ENCODE measurements around the gene INTS1. TPM values are rescaled to one million over a fixed set of nuclear protein-coding genes. Genes with fewer than 3 reads are reported as not detected.

Gene INTS1
- total RNA-seq, 4 donors from 2014 or later, result 50.3 to 134 (median 71.4) TPM

DNA sequence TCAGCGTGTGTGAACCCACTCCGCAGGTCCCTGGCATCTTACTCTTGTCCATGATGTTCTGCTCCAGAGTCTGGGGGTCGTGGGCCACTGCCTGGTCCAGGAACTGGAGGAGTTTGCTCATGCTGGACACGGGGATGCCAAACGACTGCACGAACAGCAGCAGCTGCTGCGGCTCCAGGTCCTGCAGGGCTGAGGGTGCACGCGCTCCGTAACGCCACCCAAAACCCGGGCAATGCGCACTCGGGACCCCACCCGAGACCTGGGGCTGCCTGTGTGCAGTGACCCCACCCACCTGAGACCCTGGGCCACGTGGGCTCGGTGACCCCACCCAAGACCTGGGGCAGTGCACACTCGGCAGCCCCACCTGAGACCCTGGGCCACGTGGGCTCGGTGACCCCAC lies 22.9 kb downstream of the INTS1 start:
- no peaks in the 10 kb centered on the region for H3K9me3 ChIP-seq
- H3K27me3 ChIP-seq, result no peaks in the 10 kb centered on the region
- WGBS, 2 donors (ENCODE audit: low coverage in 1 of 2), result 78 to 87% methylated on average over 3 to 8 of the region's 20 CpGs
- in situ Hi-C loops (cut with MboI; ENCODE audit: low pct_ligation_motif_present in 1 of 4, low pct_unique_long_range_greater_than_20kb in 1 of 4, low sequenced_read_pairs in 3 of 4), result no loop called here
- TF ChIP-seq CTCF (IDR thresholded peaks at IDR 0.05) (no peak), EP300 (IDR thresholded peaks at IDR 0.05; ENCODE audit: low read depth) (no peak), POLR2AphosphoS5 (IDR thresholded peaks at IDR 0.05) (no peak), POLR2A (IDR thresholded peaks at IDR 0.05) (no peak)
- intact Hi-C loops (cut with DNase I; ENCODE audit: low total_unique reads), result no loop called here
- H3K4me1 ChIP-seq, result no peaks in the 10 kb centered on the region
- peaks cover 0 to 32% (median 14%) of the 10 kb centered on the region in 4 donors for H3K36me3 ChIP-seq
- H3K27ac ChIP-seq, result no peak overlapping the region
- DNase-seq, result no peak
- no peak overlapping the region for H3K4me3 ChIP-seq

DNA sequence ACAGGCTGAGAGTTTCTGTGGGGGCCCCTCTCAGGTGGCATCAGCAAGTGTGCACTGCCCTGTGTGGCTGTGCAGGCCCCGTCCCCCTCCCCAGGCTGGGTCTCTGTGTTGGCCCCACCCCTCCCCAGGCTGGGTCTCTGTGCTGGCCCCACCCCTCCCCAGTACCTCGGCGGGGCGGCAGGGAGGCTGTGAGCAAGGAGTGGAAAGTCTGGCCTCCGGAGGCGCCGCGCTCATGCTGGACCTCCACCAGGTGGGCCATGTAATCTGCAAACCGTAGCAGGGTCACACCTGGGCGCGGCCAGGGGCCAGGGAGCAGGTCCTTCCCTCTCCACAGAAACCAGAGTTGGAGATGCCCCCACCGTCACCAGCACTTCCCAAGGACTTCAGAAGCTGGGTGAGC lies 23.5 kb downstream of the INTS1 start:
- Histone ChIP-seq H3K9me3 (no peaks in the 10 kb centered on the region), H3K4me1 (no peaks in the 10 kb centered on the region), H3K4me3 (no peak overlapping the region), H3K27ac (no peak overlapping the region), H3K36me3 (peaks cover 0 to 27% (median 13%) of the 10 kb centered on the region in 4 donors), H3K27me3 (no peaks in the 10 kb centered on the region)
- in situ Hi-C loops (cut with MboI; ENCODE audit: low pct_ligation_motif_present in 1 of 4, low pct_unique_long_range_greater_than_20kb in 1 of 4, low sequenced_read_pairs in 3 of 4) (no loop called here), intact Hi-C loops (cut with DNase I; ENCODE audit: low total_unique reads) (no loop called here)
- DNase-seq, result no peak
- 87% methylated on average over 10 of the region's 12 CpGs; no CpG with 5 or more reads in 1 of the 2 donors for WGBS, 2 donors (ENCODE audit: low coverage in 1 of 2)
- TF ChIP-seq CTCF (IDR thresholded peaks at IDR 0.05) (no peak), POLR2AphosphoS5 (IDR thresholded peaks at IDR 0.05) (no peak)

DNA sequence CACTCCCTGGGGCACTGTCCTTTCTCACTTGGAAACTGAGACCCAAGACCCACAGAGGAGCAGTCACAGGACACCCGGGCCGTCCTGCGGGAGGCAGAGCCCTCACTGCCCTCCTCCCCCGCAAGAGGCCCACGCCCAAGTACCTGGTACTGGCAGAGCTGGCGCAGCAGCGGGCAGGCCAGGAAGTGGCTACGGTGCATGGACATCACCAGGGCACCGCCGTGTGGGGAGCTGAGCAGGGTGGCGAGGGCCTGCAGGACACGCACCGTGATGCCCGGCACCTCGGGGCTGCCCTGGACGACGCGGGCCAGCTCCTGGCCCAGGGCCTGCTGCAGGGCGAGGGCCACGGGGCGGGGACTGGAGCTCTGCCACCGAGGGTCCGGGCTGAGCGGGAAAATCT lies 24.9 kb downstream of the INTS1 start:
- in situ Hi-C loops (cut with MboI; ENCODE audit: low pct_ligation_motif_present in 1 of 4, low pct_unique_long_range_greater_than_20kb in 1 of 4, low sequenced_read_pairs in 3 of 4), result no loop called here
- H3K36me3 ChIP-seq, result peaks cover 0 to 25% (median 12%) of the 10 kb centered on the region in 4 donors
- DNase-seq, result no peak
- WGBS, 2 donors (ENCODE audit: low coverage in 1 of 2), result 95 to 100% methylated on average over 1 to 17 of the region's 24 CpGs
- H3K27ac ChIP-seq, result no peak overlapping the region
- H3K4me1 ChIP-seq, result peaks cover 0 to 5% (median 2%) of the 10 kb centered on the region in 4 donors
- TF ChIP-seq POLR2AphosphoS5 (IDR thresholded peaks at IDR 0.05), result no peak
- TF ChIP-seq EP300 (IDR thresholded peaks at IDR 0.05; ENCODE audit: low read depth), result no peak
- TF ChIP-seq CTCF (IDR thresholded peaks at IDR 0.05), result no peak
- no peak for TF ChIP-seq POLR2A (IDR thresholded peaks at IDR 0.05)
- H3K27me3 ChIP-seq, result no peaks in the 10 kb centered on the region
- H3K9me3 ChIP-seq, result no peaks in the 10 kb centered on the region
- no peak overlapping the region for H3K4me3 ChIP-seq
- intact Hi-C loops (cut with DNase I; ENCODE audit: low total_unique reads), result loop anchor here (5.0 kb wide), 1 partner anchor 262 kb away; no protein-coding TSS in a partner anchor

DNA sequence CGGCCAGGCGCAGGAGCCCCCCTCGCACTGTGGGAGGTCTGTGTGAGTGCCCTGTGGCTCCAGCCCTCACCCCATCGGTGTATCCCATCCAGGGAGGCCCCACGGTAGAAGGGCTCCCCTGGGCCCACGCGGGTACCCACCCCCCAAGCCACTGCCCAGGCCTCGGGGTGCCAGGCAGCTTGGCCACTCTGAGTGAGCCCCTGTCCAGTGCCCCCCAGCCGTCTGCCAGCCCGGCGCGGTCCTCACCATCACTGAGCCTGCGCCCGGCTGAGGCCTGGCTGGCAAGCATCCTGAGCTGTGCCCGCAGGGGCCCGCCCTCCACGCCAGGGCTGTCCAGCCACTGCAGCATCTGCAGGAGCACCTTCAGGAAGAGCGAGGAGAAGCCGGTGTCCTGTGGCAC lies 25.7 kb downstream of the INTS1 start:
- peaks cover 0 to 25% (median 11%) of the 10 kb centered on the region in 4 donors for H3K36me3 ChIP-seq
- H3K4me1 ChIP-seq, result peaks cover 3 to 11% (median 4%) of the 10 kb centered on the region in 4 donors
- no peak for DNase-seq
- intact Hi-C loops (cut with DNase I; ENCODE audit: low total_unique reads), result loop anchor here (5.0 kb wide), 1 partner anchor 261 kb away; no protein-coding TSS in a partner anchor
- no peaks in the 10 kb centered on the region for H3K9me3 ChIP-seq
- no peaks in the 10 kb centered on the region for H3K27me3 ChIP-seq
- H3K4me3 ChIP-seq, result no peak overlapping the region
- in situ Hi-C loops (cut with MboI; ENCODE audit: low pct_ligation_motif_present in 1 of 4, low pct_unique_long_range_greater_than_20kb in 1 of 4, low sequenced_read_pairs in 3 of 4), result no loop called here
- WGBS, 2 donors (ENCODE audit: low coverage in 1 of 2), result 98% methylated on average over 5 of the region's 19 CpGs; no CpG with 5 or more reads in 1 of the 2 donors
- H3K27ac ChIP-seq, result no peak overlapping the region
- TF ChIP-seq POLR2A (IDR thresholded peaks at IDR 0.05), result no peak
- no peak for TF ChIP-seq EP300 (IDR thresholded peaks at IDR 0.05; ENCODE audit: low read depth)
- no peak for TF ChIP-seq POLR2AphosphoS5 (IDR thresholded peaks at IDR 0.05)
- TF ChIP-seq CTCF (IDR thresholded peaks at IDR 0.05), result no peak

Measured in transverse colon (tissue), 4 donors.